ENCODE data around the gene FGF1. TPM values are rescaled to one million over a fixed set of nuclear protein-coding genes. Genes with fewer than 3 reads are reported as not detected.

Gene FGF1
- total RNA-seq, 2 donors from 2014 or later = 0.77 TPM; not detected in 1

DNA sequence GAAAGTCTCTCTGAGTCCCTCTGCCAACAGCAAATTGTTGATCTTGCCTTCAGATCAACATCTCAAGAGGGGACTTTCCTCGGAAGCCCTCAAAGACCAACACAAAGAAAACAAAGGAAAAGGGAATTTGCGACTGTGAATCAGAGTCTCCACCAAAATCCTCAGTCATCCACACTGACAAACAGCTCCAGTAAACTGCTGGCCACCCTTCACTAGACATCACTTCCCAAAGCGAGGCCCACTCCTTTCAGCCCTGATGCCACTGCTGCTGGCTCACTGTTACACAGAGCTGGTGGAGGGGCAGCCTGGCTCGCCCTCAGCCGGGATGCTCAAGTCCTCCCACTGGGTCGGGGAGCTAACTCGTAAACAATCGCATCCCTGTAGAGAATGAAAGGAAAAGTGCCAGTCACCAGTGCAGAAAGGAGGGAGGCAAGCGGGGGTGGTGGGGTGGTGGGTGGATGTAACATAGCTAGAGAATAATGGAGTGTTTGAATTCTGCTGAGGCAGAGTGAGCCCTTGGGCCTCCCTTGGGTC is 1.3 kb downstream of the FGF1 start:
- Histone ChIP-seq H3K9me3 (ENCODE audit: control insufficient read depth, low read length) (peaks cover 4% of the 10 kb centered on the region), H3K9ac (ENCODE audit: extremely low read depth, low read length, poor library complexity, severe bottlenecking) (no peak overlapping the region), H3K27me3 (ENCODE audit: control insufficient read depth, insufficient read depth, low read length, poor library complexity, severe bottlenecking) (no peaks in the 10 kb centered on the region), H3K4me1 (ENCODE audit: control insufficient read depth, insufficient read depth, low read length) (peaks cover 17% of the 10 kb centered on the region), H3K36me3 (ENCODE audit: control insufficient read depth, insufficient read depth, low read length) (no peaks in the 10 kb centered on the region), H3K27ac (ENCODE audit: low read depth, low read length) (no peak overlapping the region), H3K4me3 (ENCODE audit: low read length) (no peak overlapping the region)
- Mint-ChIP-seq H3K27me3 (ENCODE audit: insufficient read depth) (peaks cover under 1% of the 10 kb centered on the region), H3K27ac (peak overlapping the region; percentile 83), H3K9me3 (no peaks in the 10 kb centered on the region), H3K36me3 (ENCODE audit: low read depth) (no peaks in the 10 kb centered on the region), H3K4me3 (peak overlapping the region; percentile 34), H3K4me1 (peaks cover 37% of the 10 kb centered on the region)
- peak; percentile 88 for DNase-seq
- WGBS, 2 experiments (ENCODE audit: insufficient coverage in 1 of 2, insufficient read length in 1 of 2) = 7 to 21% methylated on average over 3 to 9 of the region's 9 CpGs
- TF ChIP-seq, protein P1, sequence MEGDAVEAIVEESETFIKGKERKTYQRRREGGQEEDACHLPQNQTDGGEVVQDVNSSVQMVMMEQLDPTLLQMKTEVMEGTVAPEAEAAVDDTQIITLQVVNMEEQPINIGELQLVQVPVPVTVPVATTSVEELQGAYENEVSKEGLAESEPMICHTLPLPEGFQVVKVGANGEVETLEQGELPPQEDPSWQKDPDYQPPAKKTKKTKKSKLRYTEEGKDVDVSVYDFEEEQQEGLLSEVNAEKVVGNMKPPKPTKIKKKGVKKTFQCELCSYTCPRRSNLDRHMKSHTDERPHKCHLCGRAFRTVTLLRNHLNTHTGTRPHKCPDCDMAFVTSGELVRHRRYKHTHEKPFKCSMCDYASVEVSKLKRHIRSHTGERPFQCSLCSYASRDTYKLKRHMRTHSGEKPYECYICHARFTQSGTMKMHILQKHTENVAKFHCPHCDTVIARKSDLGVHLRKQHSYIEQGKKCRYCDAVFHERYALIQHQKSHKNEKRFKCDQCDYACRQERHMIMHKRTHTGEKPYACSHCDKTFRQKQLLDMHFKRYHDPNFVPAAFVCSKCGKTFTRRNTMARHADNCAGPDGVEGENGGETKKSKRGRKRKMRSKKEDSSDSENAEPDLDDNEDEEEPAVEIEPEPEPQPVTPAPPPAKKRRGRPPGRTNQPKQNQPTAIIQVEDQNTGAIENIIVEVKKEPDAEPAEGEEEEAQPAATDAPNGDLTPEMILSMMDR (conservative IDR thresholded peaks at IDR 0.05) = no peak

DNA sequence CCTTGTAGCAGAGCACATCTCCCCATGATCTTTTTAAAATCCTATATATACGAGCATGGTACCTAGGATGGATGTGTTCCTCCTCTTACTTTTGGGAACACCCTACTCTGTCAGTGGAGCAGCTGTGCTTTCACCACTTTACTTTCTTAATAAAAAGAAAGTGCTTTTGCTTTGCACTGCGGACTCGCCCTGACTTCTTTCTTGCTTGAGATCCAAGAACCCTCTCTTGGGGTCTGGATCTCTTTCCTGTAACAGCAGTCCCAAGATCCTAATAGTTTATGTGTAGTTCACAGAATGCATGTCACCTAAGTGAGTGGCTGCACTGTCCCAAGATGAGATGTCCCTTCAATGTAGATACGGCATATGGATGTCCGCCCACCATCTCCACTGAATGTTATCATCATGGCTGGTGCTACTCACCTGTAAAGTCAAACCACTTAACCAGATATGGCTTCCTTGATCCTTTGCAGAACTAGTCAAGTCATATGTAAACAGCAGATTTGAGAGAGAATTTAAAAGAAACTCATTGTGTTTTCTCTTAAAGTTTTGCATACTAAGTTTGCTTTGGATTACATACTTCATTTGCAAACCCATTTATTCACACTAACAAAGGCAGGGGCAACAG is 1.9 kb downstream of the FGF1 start:
- H3K9ac ChIP-seq (ENCODE audit: extremely low read depth, low read length, poor library complexity, severe bottlenecking) = no peak overlapping the region
- H3K9me3 ChIP-seq (ENCODE audit: control insufficient read depth, low read length) = peaks cover 4% of the 10 kb centered on the region
- Mint-ChIP-seq H3K27me3 (ENCODE audit: insufficient read depth) (peaks cover 2% of the 10 kb centered on the region), H3K4me1 (peaks cover 37% of the 10 kb centered on the region), H3K9me3 (no peaks in the 10 kb centered on the region), H3K27ac (peak overlapping the region; percentile 83), H3K4me3 (peak overlapping the region; percentile 34), H3K36me3 (ENCODE audit: low read depth) (no peaks in the 10 kb centered on the region)
- H3K36me3 ChIP-seq (ENCODE audit: control insufficient read depth, insufficient read depth, low read length) = no peaks in the 10 kb centered on the region
- DNase-seq = peak; percentile 47
- no peak overlapping the region for H3K4me3 ChIP-seq (ENCODE audit: low read length)
- TF ChIP-seq, protein P1 (conservative IDR thresholded peaks at IDR 0.05) = no peak
- H3K27me3 ChIP-seq (ENCODE audit: control insufficient read depth, insufficient read depth, low read length, poor library complexity, severe bottlenecking) = no peaks in the 10 kb centered on the region
- H3K27ac ChIP-seq (ENCODE audit: low read depth, low read length) = no peak overlapping the region
- H3K4me1 ChIP-seq (ENCODE audit: control insufficient read depth, insufficient read depth, low read length) = peaks cover 17% of the 10 kb centered on the region
- WGBS, 2 experiments (ENCODE audit: insufficient coverage in 1 of 2, insufficient read length in 1 of 2) = 91 to 95% methylated on average over 5 of the region's 5 CpGs

DNA sequence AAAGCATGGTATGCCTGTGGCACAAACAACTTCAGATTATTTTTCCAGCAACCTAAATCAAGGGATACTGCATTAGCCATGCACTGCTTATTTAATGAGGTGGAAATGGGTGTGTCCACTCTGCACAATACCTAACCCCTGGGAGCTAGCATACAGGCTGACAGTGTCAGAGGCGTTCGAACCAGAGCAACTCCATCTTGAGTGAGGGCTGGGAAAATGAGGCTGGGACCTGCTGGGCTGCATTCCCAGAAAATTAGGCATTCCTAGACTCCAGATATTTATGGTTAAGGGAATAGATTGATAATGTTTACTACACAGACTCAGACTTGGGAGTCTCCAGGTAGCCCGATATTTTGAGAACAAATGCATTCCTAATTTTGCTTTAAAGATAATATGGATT is 2.8 kb downstream of the FGF1 start:
- Mint-ChIP-seq H3K9me3 (no peaks in the 10 kb centered on the region), H3K4me1 (peaks cover 37% of the 10 kb centered on the region), H3K27ac (no peak overlapping the region), H3K27me3 (ENCODE audit: insufficient read depth) (peaks cover 2% of the 10 kb centered on the region), H3K4me3 (no peak overlapping the region), H3K36me3 (ENCODE audit: low read depth) (no peaks in the 10 kb centered on the region)
- H3K9ac ChIP-seq (ENCODE audit: extremely low read depth, low read length, poor library complexity, severe bottlenecking) = no peak overlapping the region
- H3K4me3 ChIP-seq (ENCODE audit: low read length) = no peak overlapping the region
- H3K27me3 ChIP-seq (ENCODE audit: control insufficient read depth, insufficient read depth, low read length, poor library complexity, severe bottlenecking) = no peaks in the 10 kb centered on the region
- 94% methylated on average over 3 of the region's 3 CpGs; no CpG with 5 or more reads in 1 of the 2 experiments for WGBS, 2 experiments (ENCODE audit: insufficient coverage in 1 of 2, insufficient read length in 1 of 2)
- peaks cover 17% of the 10 kb centered on the region for H3K4me1 ChIP-seq (ENCODE audit: control insufficient read depth, insufficient read depth, low read length)
- no peak overlapping the region for H3K27ac ChIP-seq (ENCODE audit: low read depth, low read length)
- DNase-seq = no peak
- TF ChIP-seq, protein P1 (conservative IDR thresholded peaks at IDR 0.05) = no peak
- H3K9me3 ChIP-seq (ENCODE audit: control insufficient read depth, low read length) = peaks cover 4% of the 10 kb centered on the region
- H3K36me3 ChIP-seq (ENCODE audit: control insufficient read depth, insufficient read depth, low read length) = no peaks in the 10 kb centered on the region
